Thoracic aorta (tissue), 2 donors: ENCODE results near the gene M1AP. TPM values are rescaled to one million over a fixed set of nuclear protein-coding genes. Genes with fewer than 3 reads are reported as not detected.

Source experiments
- ATAC-seq: fragments of 150-250 bp; one replicate; pipeline ENCODE4 v1.8.0; 2017; ENCODE audit warnings: low read depth; ENCODE audit not compliant: insufficient number of reproducible peaks, low FRiP score
- DNase-seq: peaks from one replicate; pipeline ENCODE4 v3.0.0-alpha.2; 2020; ENCODE audit warnings: low spot score
- H3K27ac ChIP-seq, 2 donors: fragments of 200-600 bp; sonication (generic); 1 replicate in 1 of 2; 2 replicates in 1 of 2; pipeline ENCODE4 v1.5.1; 2016; ENCODE audit warnings: mild to moderate bottlenecking in 2 of 2, moderate library complexity in 2 of 2
- H3K27me3 ChIP-seq: fragments of 200-600 bp; sonication (generic); replicated peaks from 2 replicates; pipeline ENCODE4 v1.6.0; 2016; ENCODE audit warnings: mild to moderate bottlenecking; ENCODE audit not compliant: insufficient read depth
- H3K36me3 ChIP-seq: fragments of 200-600 bp; sonication (generic); one replicate; pipeline ENCODE4 v1.5.1; 2016
- H3K4me1 ChIP-seq, 2 donors: fragments of 200-600 bp; sonication (generic); 1 replicate in 1 of 2; 2 replicates in 1 of 2; pipeline versions ENCODE4 v1.5.1 to v1.6.0; 2016; ENCODE audit warnings: low read depth in 2 of 2, mild to moderate bottlenecking in 1 of 2; ENCODE audit not compliant: control insufficient read depth in 1 of 2
- H3K4me3 ChIP-seq: fragments of 200-600 bp; sonication (generic); 2 replicates; pipeline ENCODE4 v1.5.1; 2016; ENCODE audit warnings: mild to moderate bottlenecking
- H3K9me3 ChIP-seq: fragments of 200-600 bp; sonication (generic); 2 replicates; pipeline ENCODE4 v1.5.1; 2016
- CTCF ChIP-seq: fragments of 200-600 bp; sonication (generic); IDR thresholded peaks from one replicate; pipeline ENCODE4 v1.5.1; 2019; ENCODE audit warnings: antibody characterized with exemption
- total RNA-seq, 2 donors: library from RNA; depleted of rRNA; stranded (reverse); fragments of >200 nt; gene quantifications; one replicate each; pipeline versions ENCODE4 v1.1.0 to v1.2.3, GENCODE V29; 2016

The M1AP gene
- total RNA-seq, 2 donors from 2014 or later, result 4.5 TPM; not detected in 1

GRCh38 chr2:74617122-74617521 is 31.0 kb downstream of the M1AP start:
- no peak for TF ChIP-seq CTCF
- no peak for ATAC-seq
- no peaks in the 10 kb centered on the region for H3K27me3 ChIP-seq

GRCh38 chr2:74606927-74607326 is 41.2 kb downstream of the M1AP start:
- DNase-seq (no peak), ATAC-seq (no peak)
- H3K27ac ChIP-seq, result no peak overlapping the region
- no peak for TF ChIP-seq CTCF
- H3K36me3 ChIP-seq, result no peaks in the 10 kb centered on the region
- no peaks in the 10 kb centered on the region for H3K27me3 ChIP-seq
- no peaks in the 10 kb centered on the region for H3K4me1 ChIP-seq
- no peak overlapping the region for H3K4me3 ChIP-seq
- H3K9me3 ChIP-seq, result no peaks in the 10 kb centered on the region

More at GRCh38 chr2:74617122-74617521, 31.0 kb downstream of the M1AP start:
- Histone ChIP-seq H3K4me1 (no peaks in the 10 kb centered on the region), H3K9me3 (no peaks in the 10 kb centered on the region), H3K36me3 (no peaks in the 10 kb centered on the region), H3K27ac (no peak overlapping the region), H3K4me3 (no peak overlapping the region)
- DNase-seq, result no peak

GRCh38 chr2:74603282-74604000 is 44.7 kb downstream of the M1AP start:
- Histone ChIP-seq H3K27ac (no peak overlapping the region), H3K4me3 (no peak overlapping the region), H3K36me3 (no peaks in the 10 kb centered on the region), H3K9me3 (no peaks in the 10 kb centered on the region), H3K4me1 (no peaks in the 10 kb centered on the region), H3K27me3 (no peaks in the 10 kb centered on the region)
- no peak for DNase-seq
- no peak for ATAC-seq
- no peak for TF ChIP-seq CTCF

- no peak overlapping the region for H3K27ac ChIP-seq
- H3K36me3 ChIP-seq, result no peaks in the 10 kb centered on the region
- ATAC-seq (no peak), DNase-seq (no peak)
- H3K9me3 ChIP-seq, result no peaks in the 10 kb centered on the region
- H3K4me3 ChIP-seq, result no peak overlapping the region
- H3K4me1 ChIP-seq, result no peaks in the 10 kb centered on the region
- TF ChIP-seq CTCF, result no peak
- H3K27me3 ChIP-seq, result no peaks in the 10 kb centered on the region
Measured at GRCh38 chr2:74602586-74603281, 45.4 kb downstream of the M1AP start.

- Histone ChIP-seq H3K4me3 (no peak overlapping the region), H3K9me3 (no peaks in the 10 kb centered on the region), H3K36me3 (no peaks in the 10 kb centered on the region), H3K27ac (no peak overlapping the region), H3K4me1 (no peaks in the 10 kb centered on the region), H3K27me3 (peaks cover 4% of the 10 kb centered on the region)
- TF ChIP-seq CTCF, result no peak
- DNase-seq (no peak), ATAC-seq (no peak)
Measured at GRCh38 chr2:74599676-74600075, 48.5 kb downstream of the M1AP start.
